ENCODE data around the gene LRP5. TPM values are rescaled to one million over a fixed set of nuclear protein-coding genes. Genes with fewer than 3 reads are reported as not detected.
"Not testable (repeated sequence)": the region's sequence is repeated elsewhere in the genome, so short reads cannot be mapped to it uniquely, and the experiment has no call there.

The LRP5 gene
- total RNA-seq, 2 donors from 2014 or later = 0.73 to 3.0 TPM

GRCh38 chr11:68434159-68434558, 121.8 kb downstream of the LRP5 start:
- not testable (repeated sequence) for ATAC-seq; H3K27me3 Mint-ChIP-seq; H3K36me3 Mint-ChIP-seq (ENCODE audit: low read depth); H3K4me3 Mint-ChIP-seq; H3K27ac Mint-ChIP-seq; H3K9me3 ChIP-seq (ENCODE audit: control insufficient read depth, low read length, poor library complexity, severe bottlenecking); H3K4me1 Mint-ChIP-seq; DNase-seq

- ATAC-seq = no peak
- Mint-ChIP-seq H3K36me3 (ENCODE audit: low read depth) (no peaks in the 10 kb centered on the region), H3K4me1 (no peaks in the 10 kb centered on the region), H3K27ac (no peak overlapping the region), H3K27me3 (no peaks in the 10 kb centered on the region), H3K4me3 (no peak overlapping the region)
- no peak for DNase-seq
- H3K9me3 ChIP-seq (ENCODE audit: control insufficient read depth, low read length, poor library complexity, severe bottlenecking) = no peaks in the 10 kb centered on the region
Measured at GRCh38 chr11:68436162-68436888, 123.9 kb downstream of the LRP5 start.

- no peak for DNase-seq
- H3K27me3 Mint-ChIP-seq = no peaks in the 10 kb centered on the region
- no peak overlapping the region for H3K4me3 Mint-ChIP-seq
- H3K27ac Mint-ChIP-seq = no peak overlapping the region
- no peak for ATAC-seq
- no peaks in the 10 kb centered on the region for H3K36me3 Mint-ChIP-seq (ENCODE audit: low read depth)
- H3K9me3 ChIP-seq (ENCODE audit: control insufficient read depth, low read length, poor library complexity, severe bottlenecking) = no peaks in the 10 kb centered on the region
- no peaks in the 10 kb centered on the region for H3K4me1 Mint-ChIP-seq
Measured at GRCh38 chr11:68436985-68437926, 124.9 kb downstream of the LRP5 start.

GRCh38 chr11:68437927-68438657, 125.7 kb downstream of the LRP5 start:
- DNase-seq (no peak), ATAC-seq (no peak)
- Mint-ChIP-seq H3K36me3 (ENCODE audit: low read depth) (no peaks in the 10 kb centered on the region), H3K4me3 (no peak overlapping the region), H3K27ac (no peak overlapping the region), H3K4me1 (no peaks in the 10 kb centered on the region), H3K27me3 (no peaks in the 10 kb centered on the region)
- no peaks in the 10 kb centered on the region for H3K9me3 ChIP-seq (ENCODE audit: control insufficient read depth, low read length, poor library complexity, severe bottlenecking)

GRCh38 chr11:68438658-68439259, 126.4 kb downstream of the LRP5 start:
- H3K36me3 Mint-ChIP-seq (ENCODE audit: low read depth) = no peaks in the 10 kb centered on the region
- H3K4me1 Mint-ChIP-seq = no peaks in the 10 kb centered on the region
- no peaks in the 10 kb centered on the region for H3K27me3 Mint-ChIP-seq
- ATAC-seq = no peak
- DNase-seq = no peak
- H3K9me3 ChIP-seq (ENCODE audit: control insufficient read depth, low read length, poor library complexity, severe bottlenecking) = no peaks in the 10 kb centered on the region
- H3K27ac Mint-ChIP-seq = no peak overlapping the region
- no peak overlapping the region for H3K4me3 Mint-ChIP-seq

- DNase-seq (no peak), ATAC-seq (no peak)
- no peaks in the 10 kb centered on the region for H3K4me1 Mint-ChIP-seq
- H3K4me3 Mint-ChIP-seq = no peak overlapping the region
- H3K27me3 Mint-ChIP-seq = no peaks in the 10 kb centered on the region
- H3K9me3 ChIP-seq (ENCODE audit: control insufficient read depth, low read length, poor library complexity, severe bottlenecking) = no peaks in the 10 kb centered on the region
- H3K36me3 Mint-ChIP-seq (ENCODE audit: low read depth) = no peaks in the 10 kb centered on the region
- no peak overlapping the region for H3K27ac Mint-ChIP-seq
Measured at GRCh38 chr11:68439355-68440065, 127.1 kb downstream of the LRP5 start.

GRCh38 chr11:68440224-68440623, 127.8 kb downstream of the LRP5 start:
- ATAC-seq (no peak), DNase-seq (no peak)
- Mint-ChIP-seq H3K27ac (no peak overlapping the region), H3K4me3 (no peak overlapping the region), H3K27me3 (no peaks in the 10 kb centered on the region), H3K36me3 (ENCODE audit: low read depth) (no peaks in the 10 kb centered on the region), H3K4me1 (no peaks in the 10 kb centered on the region)
- H3K9me3 ChIP-seq (ENCODE audit: control insufficient read depth, low read length, poor library complexity, severe bottlenecking) = no peaks in the 10 kb centered on the region

- Mint-ChIP-seq H3K27ac (no peak overlapping the region), H3K4me1 (no peaks in the 10 kb centered on the region), H3K36me3 (ENCODE audit: low read depth) (no peaks in the 10 kb centered on the region), H3K27me3 (no peaks in the 10 kb centered on the region), H3K4me3 (no peak overlapping the region)
- DNase-seq (no peak), ATAC-seq (no peak)
- H3K9me3 ChIP-seq (ENCODE audit: control insufficient read depth, low read length, poor library complexity, severe bottlenecking) = no peaks in the 10 kb centered on the region
Measured at GRCh38 chr11:68441466-68442230, 129.3 kb downstream of the LRP5 start.

GRCh38 chr11:68442433-68442832, 130.0 kb downstream of the LRP5 start:
- Mint-ChIP-seq H3K4me1 (peaks cover 2% of the 10 kb centered on the region), H3K36me3 (ENCODE audit: low read depth) (no peaks in the 10 kb centered on the region), H3K27me3 (no peaks in the 10 kb centered on the region), H3K27ac (no peak overlapping the region), H3K4me3 (no peak overlapping the region)
- DNase-seq (no peak), ATAC-seq (no peak)
- H3K9me3 ChIP-seq (ENCODE audit: control insufficient read depth, low read length, poor library complexity, severe bottlenecking) = no peaks in the 10 kb centered on the region

GRCh38 chr11:68444566-68444965, 132.2 kb downstream of the LRP5 start:
- Mint-ChIP-seq H3K27me3 (no peaks in the 10 kb centered on the region), H3K4me3 (no peak overlapping the region), H3K4me1 (peaks cover 2% of the 10 kb centered on the region), H3K27ac (no peak overlapping the region), H3K36me3 (ENCODE audit: low read depth) (no peaks in the 10 kb centered on the region)
- ATAC-seq (no peak), DNase-seq (no peak)
- H3K9me3 ChIP-seq (ENCODE audit: control insufficient read depth, low read length, poor library complexity, severe bottlenecking) = no peaks in the 10 kb centered on the region

GRCh38 chr11:68445531-68446035, 133.2 kb downstream of the LRP5 start:
- Mint-ChIP-seq H3K27ac (no peak overlapping the region), H3K27me3 (no peaks in the 10 kb centered on the region), H3K36me3 (ENCODE audit: low read depth) (no peaks in the 10 kb centered on the region), H3K4me1 (peaks cover 2% of the 10 kb centered on the region), H3K4me3 (no peak overlapping the region)
- ATAC-seq (no peak), DNase-seq (no peak)
- no peaks in the 10 kb centered on the region for H3K9me3 ChIP-seq (ENCODE audit: control insufficient read depth, low read length, poor library complexity, severe bottlenecking)
